ENCODE results near the gene GALNT5.

GALNT5 gene

DNA sequence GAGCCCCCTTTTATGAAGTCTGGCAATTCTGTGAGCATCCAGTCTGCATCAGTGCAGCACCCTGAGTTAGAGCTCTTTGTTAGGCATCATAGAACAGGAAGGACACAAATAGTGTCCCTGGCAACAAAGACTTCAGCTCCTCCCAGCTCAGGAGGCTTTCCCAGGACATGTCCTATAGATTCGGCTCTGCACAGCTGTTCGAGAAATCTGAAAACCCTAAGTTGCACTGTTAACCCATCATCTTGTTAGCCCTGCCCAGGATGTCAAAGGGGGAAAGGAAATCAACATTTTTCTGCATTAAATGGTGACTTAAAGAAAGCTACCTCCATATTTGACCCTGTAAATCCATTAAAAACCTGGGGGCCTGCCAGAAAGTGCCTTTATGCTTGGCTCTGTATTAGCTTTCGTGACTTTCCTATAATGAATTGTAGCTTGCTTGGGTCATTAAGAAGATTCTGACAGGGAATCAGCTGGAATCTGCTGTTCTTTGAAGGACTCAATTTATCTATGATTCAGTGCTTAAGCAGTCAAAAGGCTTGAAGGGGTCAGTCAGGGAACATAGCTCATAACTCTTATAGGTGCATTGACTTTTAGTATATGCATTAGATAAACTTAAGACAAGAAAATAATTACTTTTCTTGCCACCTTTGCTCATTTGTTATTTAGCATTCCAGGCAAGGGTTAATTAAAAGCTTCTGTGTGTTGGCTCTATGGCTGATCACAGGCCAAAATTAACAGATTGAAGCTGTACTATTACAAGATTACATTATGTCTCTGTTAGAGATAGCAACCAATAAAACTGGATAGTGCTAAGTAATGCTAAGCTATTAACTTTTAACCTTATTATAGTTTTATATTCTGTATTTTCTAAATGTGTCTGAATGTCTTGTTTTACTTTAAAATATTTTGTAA lies 47.6 kb downstream of the GALNT5 start:
- H3K9me3 ChIP-seq (ENCODE audit: control insufficient read depth, low read length) = no peaks in the 10 kb centered on the region
- no peak overlapping the region for H3K4me3 ChIP-seq (ENCODE audit: insufficient read depth, low read depth, low read length)
- 54 to 57% methylated on average over 3 of the region's 3 CpGs for WGBS, 2 experiments
- H3K36me3 ChIP-seq (ENCODE audit: control insufficient read depth, insufficient read depth, low read length) = no peaks in the 10 kb centered on the region
- no peak overlapping the region for H3K27ac ChIP-seq (ENCODE audit: insufficient read depth, low read depth, low read length, poor library complexity, severe bottlenecking)
- no peaks in the 10 kb centered on the region for H3K27me3 ChIP-seq (ENCODE audit: control insufficient read depth, insufficient read depth, low read length, poor library complexity, severe bottlenecking)
- H3K4me1 ChIP-seq (ENCODE audit: control insufficient read depth, insufficient read depth, low read length) = no peaks in the 10 kb centered on the region

DNA sequence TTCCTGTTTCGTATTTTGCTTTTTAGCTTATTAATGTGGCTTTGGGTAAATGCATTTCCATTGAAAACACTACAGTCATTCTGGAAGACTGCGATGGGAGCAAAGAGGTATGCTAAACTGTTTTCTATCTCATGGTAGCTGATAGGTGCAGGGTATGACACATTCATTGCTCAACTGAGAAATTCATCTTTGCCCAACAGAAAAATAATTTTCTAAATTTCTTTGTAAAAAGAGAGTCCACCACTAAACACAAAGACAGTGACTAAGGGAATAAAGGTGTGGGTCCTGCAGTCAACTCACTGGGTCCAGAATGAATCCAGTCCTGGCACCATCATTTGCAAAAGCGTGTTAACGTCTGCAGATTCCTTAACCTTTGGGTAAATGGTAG lies 48.2 kb downstream of the GALNT5 start:
- Histone ChIP-seq H3K36me3 (ENCODE audit: control insufficient read depth, insufficient read depth, low read length) (no peaks in the 10 kb centered on the region), H3K27me3 (ENCODE audit: control insufficient read depth, insufficient read depth, low read length, poor library complexity, severe bottlenecking) (no peaks in the 10 kb centered on the region), H3K4me3 (ENCODE audit: insufficient read depth, low read depth, low read length) (no peak overlapping the region), H3K9me3 (ENCODE audit: control insufficient read depth, low read length) (no peaks in the 10 kb centered on the region), H3K27ac (ENCODE audit: insufficient read depth, low read depth, low read length, poor library complexity, severe bottlenecking) (no peak overlapping the region), H3K4me1 (ENCODE audit: control insufficient read depth, insufficient read depth, low read length) (no peaks in the 10 kb centered on the region)
- 93 to 97% methylated on average over 4 of the region's 4 CpGs for WGBS, 2 experiments

DNA sequence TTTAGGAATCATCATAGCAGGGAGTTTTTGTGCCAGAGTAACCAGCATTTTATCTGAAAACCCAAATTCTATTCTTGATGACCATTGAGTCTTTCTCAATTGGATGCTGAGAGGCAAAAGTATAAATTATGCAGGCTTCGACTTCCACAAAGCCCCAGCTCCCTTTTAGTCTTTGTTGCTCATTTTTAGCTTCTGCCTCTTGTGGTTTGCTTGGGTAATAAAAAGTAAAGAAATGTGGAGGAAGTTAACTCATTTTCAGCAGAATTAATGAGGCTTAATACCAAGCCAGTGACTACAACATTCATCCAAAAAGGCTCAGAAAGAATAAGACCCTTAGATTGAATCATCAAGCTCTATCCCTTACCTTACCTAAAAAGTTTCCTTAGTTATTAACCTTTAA lies 49.5 kb downstream of the GALNT5 start:
- Histone ChIP-seq H3K4me1 (ENCODE audit: control insufficient read depth, insufficient read depth, low read length) (no peaks in the 10 kb centered on the region), H3K36me3 (ENCODE audit: control insufficient read depth, insufficient read depth, low read length) (no peaks in the 10 kb centered on the region), H3K9me3 (ENCODE audit: control insufficient read depth, low read length) (no peaks in the 10 kb centered on the region), H3K27me3 (ENCODE audit: control insufficient read depth, insufficient read depth, low read length, poor library complexity, severe bottlenecking) (no peaks in the 10 kb centered on the region), H3K4me3 (ENCODE audit: insufficient read depth, low read depth, low read length) (no peak overlapping the region), H3K27ac (ENCODE audit: insufficient read depth, low read depth, low read length, poor library complexity, severe bottlenecking) (no peak overlapping the region)
- WGBS, 2 experiments = 44 to 100% methylated on average over 1 of the region's 1 CpG

DNA sequence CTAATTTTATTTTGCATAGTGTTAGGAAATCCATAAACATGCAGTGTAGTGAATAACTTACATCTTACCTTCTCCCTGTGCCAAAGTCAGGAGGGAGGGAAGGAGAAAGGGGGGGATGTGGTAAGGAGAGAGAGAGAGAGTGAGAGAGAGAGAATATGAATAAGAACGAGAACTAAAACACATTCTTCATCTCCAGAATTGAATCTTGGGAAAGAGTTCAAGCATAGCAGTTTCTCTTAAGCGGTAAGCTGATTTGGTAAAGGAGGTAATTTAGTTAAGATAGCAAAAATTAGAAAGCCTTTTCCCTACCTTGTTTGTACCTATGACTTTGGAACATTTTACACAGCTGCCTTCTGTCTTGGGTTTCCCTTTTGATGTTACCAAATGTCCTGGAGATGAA lies 52.4 kb downstream of the GALNT5 start:
- H3K27ac ChIP-seq (ENCODE audit: insufficient read depth, low read depth, low read length, poor library complexity, severe bottlenecking) = no peak overlapping the region
- H3K4me3 ChIP-seq (ENCODE audit: insufficient read depth, low read depth, low read length) = no peak overlapping the region
- H3K4me1 ChIP-seq (ENCODE audit: control insufficient read depth, insufficient read depth, low read length) = no peaks in the 10 kb centered on the region
- no peaks in the 10 kb centered on the region for H3K9me3 ChIP-seq (ENCODE audit: control insufficient read depth, low read length)
- H3K36me3 ChIP-seq (ENCODE audit: control insufficient read depth, insufficient read depth, low read length) = no peaks in the 10 kb centered on the region
- H3K27me3 ChIP-seq (ENCODE audit: control insufficient read depth, insufficient read depth, low read length, poor library complexity, severe bottlenecking) = no peaks in the 10 kb centered on the region
- 96 to 100% methylated on average over 2 of the region's 2 CpGs for WGBS, 2 experiments

DNA sequence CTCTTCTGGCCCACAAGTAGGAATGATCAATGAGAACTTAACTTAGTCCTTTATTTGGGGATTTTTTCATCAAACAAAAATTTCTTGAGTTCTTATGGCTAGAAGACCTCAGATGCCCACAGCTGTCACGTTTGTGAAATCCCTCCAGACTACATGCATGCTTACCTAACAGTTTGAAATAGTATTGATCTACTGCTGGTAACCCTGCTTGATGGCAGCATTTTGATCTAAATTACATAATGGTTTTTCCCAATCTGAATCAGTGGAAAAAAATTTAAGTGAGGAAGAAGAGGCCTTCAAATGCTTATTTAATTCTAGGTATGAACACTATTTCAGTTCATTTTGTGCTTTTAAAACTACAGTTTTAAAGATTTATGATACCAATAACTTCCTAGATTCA lies 54.2 kb downstream of the GALNT5 start:
- no peak overlapping the region for H3K4me3 ChIP-seq (ENCODE audit: insufficient read depth, low read depth, low read length)
- 83% methylated on average over 1 of the region's 1 CpG for WGBS, 2 experiments
- no peaks in the 10 kb centered on the region for H3K9me3 ChIP-seq (ENCODE audit: control insufficient read depth, low read length)
- no peak overlapping the region for H3K27ac ChIP-seq (ENCODE audit: insufficient read depth, low read depth, low read length, poor library complexity, severe bottlenecking)
- no peaks in the 10 kb centered on the region for H3K4me1 ChIP-seq (ENCODE audit: control insufficient read depth, insufficient read depth, low read length)
- H3K36me3 ChIP-seq (ENCODE audit: control insufficient read depth, insufficient read depth, low read length) = no peaks in the 10 kb centered on the region
- no peaks in the 10 kb centered on the region for H3K27me3 ChIP-seq (ENCODE audit: control insufficient read depth, insufficient read depth, low read length, poor library complexity, severe bottlenecking)

DNA sequence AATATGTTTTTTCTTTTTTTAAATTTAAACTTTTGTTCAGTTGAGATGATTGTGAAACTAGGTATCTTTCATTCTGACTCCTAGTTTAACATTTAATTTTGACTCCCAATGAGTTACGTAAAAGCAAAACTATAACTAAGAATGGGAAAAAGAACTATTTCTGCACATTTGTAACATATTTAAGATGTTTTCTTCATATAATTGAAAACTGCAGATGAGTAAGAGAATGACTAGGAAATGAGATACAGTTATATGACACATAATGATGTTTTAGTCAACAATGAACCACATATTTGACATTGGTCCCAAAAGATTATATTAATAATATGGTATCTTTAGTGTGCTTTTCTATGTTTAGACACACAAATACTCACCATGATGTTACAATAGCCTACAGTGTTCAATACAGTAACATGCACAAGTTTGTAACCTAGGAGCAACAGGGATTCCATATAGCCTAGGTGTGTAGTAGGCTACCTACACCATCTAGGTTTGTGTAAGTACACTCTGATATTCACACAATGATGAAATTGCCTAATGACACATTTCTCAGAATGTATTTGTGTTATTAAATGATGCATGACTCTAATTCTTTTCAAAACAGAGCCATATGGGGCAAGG lies 55.5 kb downstream of the GALNT5 start:
- 100% methylated on average over 1 of the region's 1 CpG; no CpG with 5 or more reads in 1 of the 2 experiments for WGBS, 2 experiments
- Histone ChIP-seq H3K4me3 (ENCODE audit: insufficient read depth, low read depth, low read length) (no peak overlapping the region), H3K27ac (ENCODE audit: insufficient read depth, low read depth, low read length, poor library complexity, severe bottlenecking) (no peak overlapping the region), H3K27me3 (ENCODE audit: control insufficient read depth, insufficient read depth, low read length, poor library complexity, severe bottlenecking) (no peaks in the 10 kb centered on the region), H3K4me1 (ENCODE audit: control insufficient read depth, insufficient read depth, low read length) (no peaks in the 10 kb centered on the region), H3K36me3 (ENCODE audit: control insufficient read depth, insufficient read depth, low read length) (no peaks in the 10 kb centered on the region), H3K9me3 (ENCODE audit: control insufficient read depth, low read length) (no peaks in the 10 kb centered on the region)

DNA sequence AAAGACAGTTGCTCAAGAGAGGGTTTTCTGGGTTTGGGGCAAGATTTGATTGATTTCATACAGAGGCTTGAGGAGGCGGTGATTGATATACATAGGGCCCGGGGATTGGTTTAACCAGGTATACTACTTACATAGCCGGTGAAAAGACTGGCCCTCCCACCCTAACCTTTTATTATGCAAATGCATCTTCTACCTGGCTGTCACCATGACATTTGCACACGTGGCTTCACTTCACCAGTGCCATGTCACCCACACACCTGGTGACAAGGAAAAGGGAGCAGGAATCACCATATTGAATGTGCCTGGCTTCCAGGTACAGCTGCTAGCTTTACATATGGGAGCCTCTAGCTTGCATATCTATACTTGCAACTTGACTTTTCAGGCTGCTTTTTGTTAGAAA lies 58.4 kb downstream of the GALNT5 start:
- no peaks in the 10 kb centered on the region for H3K27me3 ChIP-seq (ENCODE audit: control insufficient read depth, insufficient read depth, low read length, poor library complexity, severe bottlenecking)
- no peaks in the 10 kb centered on the region for H3K9me3 ChIP-seq (ENCODE audit: control insufficient read depth, low read length)
- no peak overlapping the region for H3K4me3 ChIP-seq (ENCODE audit: insufficient read depth, low read depth, low read length)
- peaks cover 5% of the 10 kb centered on the region for H3K4me1 ChIP-seq (ENCODE audit: control insufficient read depth, insufficient read depth, low read length)
- 69 to 75% methylated on average over 4 of the region's 4 CpGs for WGBS, 2 experiments
- H3K27ac ChIP-seq (ENCODE audit: insufficient read depth, low read depth, low read length, poor library complexity, severe bottlenecking) = no peak overlapping the region
- H3K36me3 ChIP-seq (ENCODE audit: control insufficient read depth, insufficient read depth, low read length) = no peaks in the 10 kb centered on the region

DNA sequence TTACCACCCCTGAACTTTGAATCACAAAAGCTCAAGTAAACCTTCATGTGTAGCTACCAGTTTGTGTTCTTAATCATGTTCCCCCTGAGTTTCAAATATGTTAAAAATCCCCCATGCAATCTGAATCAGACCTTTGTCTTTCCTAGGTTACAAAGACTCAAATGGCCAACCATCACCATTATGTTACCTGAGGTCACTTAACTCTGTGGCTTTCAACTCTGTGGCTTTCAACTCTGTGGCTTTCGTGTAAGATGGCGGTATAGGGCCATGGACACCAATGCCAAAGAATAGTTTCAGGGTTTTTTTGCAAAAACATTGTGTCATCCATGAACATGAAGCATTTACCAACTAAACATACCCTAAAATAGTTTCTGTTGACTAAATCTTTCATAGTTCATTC lies 61.4 kb downstream of the GALNT5 start:
- Histone ChIP-seq H3K4me1 (ENCODE audit: control insufficient read depth, insufficient read depth, low read length) (peaks cover 11% of the 10 kb centered on the region), H3K27me3 (ENCODE audit: control insufficient read depth, insufficient read depth, low read length, poor library complexity, severe bottlenecking) (peaks cover 17% of the 10 kb centered on the region), H3K36me3 (ENCODE audit: control insufficient read depth, insufficient read depth, low read length) (no peaks in the 10 kb centered on the region), H3K27ac (ENCODE audit: insufficient read depth, low read depth, low read length, poor library complexity, severe bottlenecking) (no peak overlapping the region), H3K4me3 (ENCODE audit: insufficient read depth, low read depth, low read length) (no peak overlapping the region), H3K9me3 (ENCODE audit: control insufficient read depth, low read length) (no peaks in the 10 kb centered on the region)
- WGBS, 2 experiments = 95 to 97% methylated on average over 2 of the region's 2 CpGs

DNA sequence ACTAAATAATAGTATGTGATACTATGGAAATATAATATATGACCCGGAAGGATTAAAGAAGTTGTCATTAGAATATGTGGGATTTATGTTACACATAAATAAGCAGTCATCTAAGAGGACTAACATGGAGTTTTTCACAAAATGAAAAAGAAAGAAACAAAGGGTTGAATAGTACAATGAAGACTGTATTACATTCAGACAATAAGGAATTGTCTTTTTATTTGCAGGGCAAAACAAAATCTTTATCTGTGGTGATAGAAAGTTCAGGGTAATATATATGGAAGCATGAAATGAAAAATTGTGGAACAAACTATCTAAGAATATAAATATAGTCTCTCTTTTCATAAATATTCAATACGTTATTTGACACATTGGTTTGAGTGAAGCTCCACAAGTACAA lies 62.3 kb downstream of the GALNT5 start:
- Histone ChIP-seq H3K4me3 (ENCODE audit: insufficient read depth, low read depth, low read length) (no peak overlapping the region), H3K9me3 (ENCODE audit: control insufficient read depth, low read length) (no peaks in the 10 kb centered on the region), H3K27me3 (ENCODE audit: control insufficient read depth, insufficient read depth, low read length, poor library complexity, severe bottlenecking) (peaks cover 25% of the 10 kb centered on the region), H3K36me3 (ENCODE audit: control insufficient read depth, insufficient read depth, low read length) (no peaks in the 10 kb centered on the region), H3K4me1 (ENCODE audit: control insufficient read depth, insufficient read depth, low read length) (peaks cover 11% of the 10 kb centered on the region), H3K27ac (ENCODE audit: insufficient read depth, low read depth, low read length, poor library complexity, severe bottlenecking) (no peak overlapping the region)
- WGBS, 2 experiments = 92 to 100% methylated on average over 1 to 2 of the region's 2 CpGs

DNA sequence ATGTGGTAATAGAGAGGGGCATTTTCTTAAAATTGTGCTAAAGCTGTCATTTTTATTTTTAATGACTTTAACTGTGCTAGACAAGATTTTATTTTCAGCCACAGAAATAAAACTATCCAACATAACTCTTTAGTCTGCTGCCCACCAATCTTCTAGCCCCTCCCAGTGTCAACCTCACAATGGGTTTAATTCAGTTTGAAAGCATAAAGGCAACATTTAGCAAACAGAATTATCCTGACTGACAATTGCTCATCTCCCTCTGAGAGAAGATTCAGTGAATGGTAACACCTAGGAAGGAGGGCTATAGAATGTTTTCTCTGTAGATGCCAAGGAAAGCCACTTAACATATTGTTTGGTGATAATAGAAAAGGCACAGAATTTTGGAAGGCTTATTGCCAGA lies 62.9 kb downstream of the GALNT5 start:
- no peaks in the 10 kb centered on the region for H3K36me3 ChIP-seq (ENCODE audit: control insufficient read depth, insufficient read depth, low read length)
- no peaks in the 10 kb centered on the region for H3K9me3 ChIP-seq (ENCODE audit: control insufficient read depth, low read length)
- peaks cover 30% of the 10 kb centered on the region for H3K27me3 ChIP-seq (ENCODE audit: control insufficient read depth, insufficient read depth, low read length, poor library complexity, severe bottlenecking)
- no peak overlapping the region for H3K27ac ChIP-seq (ENCODE audit: insufficient read depth, low read depth, low read length, poor library complexity, severe bottlenecking)
- no peak overlapping the region for H3K4me3 ChIP-seq (ENCODE audit: insufficient read depth, low read depth, low read length)
- peaks cover 13% of the 10 kb centered on the region for H3K4me1 ChIP-seq (ENCODE audit: control insufficient read depth, insufficient read depth, low read length)
